Measurements from ENCODE around the gene AK8.

- TF ChIP-seq POLR2A (IDR thresholded peaks at IDR 0.05): no peak
- TF ChIP-seq, protein P1, sequence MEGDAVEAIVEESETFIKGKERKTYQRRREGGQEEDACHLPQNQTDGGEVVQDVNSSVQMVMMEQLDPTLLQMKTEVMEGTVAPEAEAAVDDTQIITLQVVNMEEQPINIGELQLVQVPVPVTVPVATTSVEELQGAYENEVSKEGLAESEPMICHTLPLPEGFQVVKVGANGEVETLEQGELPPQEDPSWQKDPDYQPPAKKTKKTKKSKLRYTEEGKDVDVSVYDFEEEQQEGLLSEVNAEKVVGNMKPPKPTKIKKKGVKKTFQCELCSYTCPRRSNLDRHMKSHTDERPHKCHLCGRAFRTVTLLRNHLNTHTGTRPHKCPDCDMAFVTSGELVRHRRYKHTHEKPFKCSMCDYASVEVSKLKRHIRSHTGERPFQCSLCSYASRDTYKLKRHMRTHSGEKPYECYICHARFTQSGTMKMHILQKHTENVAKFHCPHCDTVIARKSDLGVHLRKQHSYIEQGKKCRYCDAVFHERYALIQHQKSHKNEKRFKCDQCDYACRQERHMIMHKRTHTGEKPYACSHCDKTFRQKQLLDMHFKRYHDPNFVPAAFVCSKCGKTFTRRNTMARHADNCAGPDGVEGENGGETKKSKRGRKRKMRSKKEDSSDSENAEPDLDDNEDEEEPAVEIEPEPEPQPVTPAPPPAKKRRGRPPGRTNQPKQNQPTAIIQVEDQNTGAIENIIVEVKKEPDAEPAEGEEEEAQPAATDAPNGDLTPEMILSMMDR (IDR thresholded peaks at IDR 0.05): no peak
Observed at GRCh38 chr9:132905726-132906125, 27.6 kb upstream of the AK8 start.
